Endothelial cell of umbilical vein (primary cell): Measurements from ENCODE around the gene MED6. TPM values are rescaled to one million over a fixed set of nuclear protein-coding genes. Genes with fewer than 3 reads are reported as not detected.

Source experiments
- BruUV-seq: library from RNA; stranded (reverse); fragments of 400-500 nt; replicated peaks from 2 replicates; lab custom pipeline; 2021; lab: Mats Ljungman, UMichigan
- CTCF ChIA-PET: fragments of 300-600, 350-600 bp; sonication (Branson Sonifier 250); formaldehyde crosslinking; loops from one replicate; lab custom pipeline; 2021; ENCODE audit warnings: antibody characterized with exemption, inconsistent platforms; lab: Charles Lee
- POLR2A ChIA-PET: fragments of 300-600, 350-600 bp; sonication (Branson Sonifier 250); formaldehyde crosslinking; loops from one replicate; lab custom pipeline; 2021; ENCODE audit warnings: antibody characterized with exemption, inconsistent platforms; lab: Charles Lee
- DNase-seq: peaks from one replicate; pipeline ENCODE4 v3.0.0-alpha.2; 2011; ENCODE audit warnings: low read depth, low spot score
- FAIRE-seq: peaks from 2 replicates; lab custom pipeline; 2011; peaks lifted over from hg19 to GRCh38; lab: Jason Lieb, UNC
- H2AFZ ChIP-seq: 2 replicates; pipeline ENCODE4 v1.6.0; 2012; ENCODE audit warnings: low read depth, low read length, control low read depth, inconsistent platforms
- H3K27ac ChIP-seq: 2 replicates; pipeline ENCODE4 v1.5.1; 2011; ENCODE audit warnings: low read depth, mild to moderate bottlenecking, control low read depth, low read length, moderate library complexity; ENCODE audit not compliant: insufficient read depth
- H3K27me3 ChIP-seq, 2 experiments: 2 replicates each; pipeline versions ENCODE4 v1.6.0 to v1.6.1; 2011; ENCODE audit warnings: low read length in 2 of 2, mixed read lengths in 1 of 2; ENCODE audit not compliant: control insufficient read depth in 2 of 2, insufficient read depth in 2 of 2
- H3K36me3 ChIP-seq, 2 experiments: 2 replicates in 1 of 2; 3 replicates in 1 of 2; pipeline ENCODE4 v1.5.1; 2011; ENCODE audit warnings: low read length in 2 of 2, mild to moderate bottlenecking in 1 of 2, moderate library complexity in 1 of 2; ENCODE audit not compliant: control insufficient read depth in 2 of 2, insufficient read depth in 2 of 2; ENCODE audit errors: extremely low read depth in 1 of 2
- H3K4me1 ChIP-seq: 3 replicates; pipeline ENCODE4 v1.5.1; 2011; ENCODE audit warnings: mild to moderate bottlenecking, low read length; ENCODE audit not compliant: control insufficient read depth, insufficient read depth; ENCODE audit errors: extremely low read depth
- H3K4me2 ChIP-seq: 2 replicates; pipeline ENCODE4 v1.6.1; 2011; ENCODE audit warnings: low read length, control low read depth, mixed read lengths; ENCODE audit not compliant: insufficient read depth
- H3K4me3 ChIP-seq, 3 experiments: fragments of 200-600 bp in 1 of 3; sonication (generic), shearing (Covaris generic) in 1 of 3; replicated peaks in 1 of 3; 2 replicates each; pipeline ENCODE4 v1.5.1; 2011 to 2016; ENCODE audit warnings: control low read depth in 3 of 3, low read length in 3 of 3, mild to moderate bottlenecking in 2 of 3, inconsistent platforms in 1 of 3, low read depth in 1 of 3, moderate library complexity in 1 of 3; ENCODE audit not compliant: insufficient read depth in 1 of 3
- H3K79me2 ChIP-seq: 2 replicates; pipeline ENCODE4 v1.6.0; 2012; ENCODE audit warnings: low read length, inconsistent platforms; ENCODE audit not compliant: control insufficient read depth, insufficient read depth
- H3K9ac ChIP-seq: replicated peaks from 2 replicates; pipeline ENCODE3; 2011; ENCODE audit warnings: low read length, control low read depth; ENCODE audit not compliant: insufficient read depth; ENCODE audit errors: extremely low read depth
- H3K9me1 ChIP-seq: replicated peaks from 3 replicates; pipeline ENCODE4 v1.6.0; 2011; ENCODE audit warnings: mild to moderate bottlenecking, low read length; ENCODE audit not compliant: control insufficient read depth, insufficient read depth; ENCODE audit errors: extremely low read depth
- H3K9me3 ChIP-seq: replicated peaks from 2 replicates; pipeline ENCODE4 v1.5.1; 2012; ENCODE audit warnings: low read length, inconsistent platforms; ENCODE audit not compliant: control insufficient read depth, insufficient read depth
- H4K20me1 ChIP-seq: replicated peaks from 2 replicates; pipeline ENCODE3; 2011; ENCODE audit warnings: mild to moderate bottlenecking, low read length; ENCODE audit not compliant: control insufficient read depth, insufficient read depth; ENCODE audit errors: extremely low read depth
- EZH2 ChIP-seq: IDR thresholded peaks from 2 replicates; pipeline ENCODE4 v1.6.1; 2012; ENCODE audit warnings: borderline replicate concordance, low read depth, mild to moderate bottlenecking, moderate library complexity, low read length, inconsistent platforms; ENCODE audit not compliant: severe bottlenecking
- FOS ChIP-seq: IDR thresholded peaks from 2 replicates; pipeline ENCODE4 v1.6.1; 2011; ENCODE audit warnings: mild to moderate bottlenecking, low read length, moderate library complexity, borderline replicate concordance; ENCODE audit not compliant: insufficient read depth
- GATA2 ChIP-seq: IDR thresholded peaks from 2 replicates; pipeline ENCODE4 v1.7.0; 2011; ENCODE audit warnings: low read depth, mild to moderate bottlenecking, moderate library complexity, mixed read lengths, low read length; ENCODE audit not compliant: insufficient read length, insufficient read depth
- JUN ChIP-seq: IDR thresholded peaks from 2 replicates; pipeline ENCODE4 v1.6.1; 2011; ENCODE audit warnings: borderline replicate concordance, low read depth; ENCODE audit not compliant: insufficient read length, insufficient read depth
- MYC ChIP-seq: IDR thresholded peaks from one replicate; pipeline ENCODE4 v1.6.1; 2011; ENCODE audit warnings: mild to moderate bottlenecking, low read depth, low read length
- POLR2A ChIP-seq: IDR thresholded peaks from 2 replicates; pipeline ENCODE4 v1.6.1; 2012; ENCODE audit warnings: low read depth, mild to moderate bottlenecking, control low read depth, low read length
- POLR2AphosphoS5 ChIP-seq: IDR thresholded peaks from 2 replicates; pipeline ENCODE4 v1.6.1; 2012; ENCODE audit warnings: low read depth, mild to moderate bottlenecking, control low read depth, low read length, moderate library complexity; ENCODE audit not compliant: insufficient read depth
- dilution Hi-C: fragments of 300-500 bp; cut with MboI; formaldehyde crosslinking; loops from one replicate; pipeline ENCODE4 v1.15.0; 2019; ENCODE audit warnings: low sequenced_read_pairs; ENCODE audit not compliant: extremely low pct_ligation_motif_present
- intact Hi-C: fragments of 100-400 bp; cut with micrococcal nuclease; formaldehyde crosslinking; loops from one replicate; pipeline ENCODE4 v1.10.0; 2022
- polyA plus RNA-seq, 4 experiments: library from polyadenylated mRNA; depleted of rRNA in 3 of 4; stranded (reverse) in 3 of 4; unstranded in 1 of 4; fragments of >200 nt; gene quantifications; 2 replicates each; pipeline versions ENCODE4 v1.2.1 to v1.2.3, GENCODE V29; 2011 to 2012; ENCODE audit warnings: missing spikeins in 1 of 4
- total RNA-seq: library from RNA; stranded (reverse); gene quantifications from 2 replicates; pipeline ENCODE4 v1.2.3, GENCODE V29; 2021
- TF ChIP-seq, protein P1 (sequence below): IDR thresholded peaks from 2 replicates; pipeline ENCODE4 v1.6.1; 2011; ENCODE audit not compliant: insufficient read depth, insufficient read length
- TF ChIP-seq, protein P2 (sequence below), 2 donors: IDR thresholded peaks; 1 replicate in 1 of 2; 2 replicates in 1 of 2; pipeline ENCODE4 v1.5.1; 2011; ENCODE audit warnings: low read length in 2 of 2, mild to moderate bottlenecking in 2 of 2, moderate library complexity in 2 of 2, control low read depth in 1 of 2, inconsistent platforms in 1 of 2, low read depth in 1 of 2; ENCODE audit not compliant: insufficient read depth in 1 of 2; ENCODE audit errors: extremely low read depth in 1 of 2

Gene MED6
- total and polyA plus RNA-seq, 2 donors (not counting 3 experiments of a cell fraction or from before 2014, with no cell fraction given), result 22.8 to 41.5 TPM

DNA sequence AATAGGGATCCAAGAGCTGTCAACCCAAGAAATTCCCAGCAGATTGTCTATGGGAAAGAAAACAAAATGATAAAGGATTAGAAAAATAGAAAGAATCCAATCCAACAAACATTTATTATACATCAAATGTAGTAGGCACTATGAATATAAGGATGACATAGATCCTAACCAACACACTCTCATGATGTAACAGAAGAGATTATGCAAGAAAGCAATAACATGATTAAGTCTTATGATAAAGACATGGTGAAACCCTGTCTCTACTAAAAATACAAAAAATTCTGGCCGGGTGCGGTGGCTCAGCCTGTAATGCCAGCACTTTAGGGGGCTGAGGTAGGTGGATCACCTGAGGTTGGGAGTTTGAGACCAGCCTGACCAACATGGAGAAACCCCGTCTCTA lies 2.7 kb downstream of the MED6 start:
- no peak overlapping the region for H2AFZ ChIP-seq
- no peaks in the 10 kb centered on the region for H3K9me1 ChIP-seq
- dilution Hi-C loops, result no loop called here
- CTCF ChIA-PET, result no interaction called here
- peaks cover 2 to 13% of the 10 kb centered on the region in 2 experiments for H3K36me3 ChIP-seq
- no peak overlapping the region for H3K27ac ChIP-seq
- TF ChIP-seq POLR2AphosphoS5 (no peak), POLR2A (no peak), GATA2 (no peak)
- peaks cover 13% of the 10 kb centered on the region for H3K4me1 ChIP-seq
- intact Hi-C loops, result no loop called here
- no peak overlapping the region for H3K4me2 ChIP-seq
- H3K4me3 ChIP-seq, result no peak overlapping the region
- no peaks in the 10 kb centered on the region for H3K9me3 ChIP-seq
- DNase-seq (no peak), FAIRE-seq (no peak)
- no TSS peak for BruUV-seq
- H4K20me1 ChIP-seq, result no peaks in the 10 kb centered on the region
- H3K79me2 ChIP-seq, result peaks cover 36% of the 10 kb centered on the region
- POLR2A ChIA-PET, result no interaction called here
- no peaks in the 10 kb centered on the region for H3K27me3 ChIP-seq
- no peak overlapping the region for H3K9ac ChIP-seq

DNA sequence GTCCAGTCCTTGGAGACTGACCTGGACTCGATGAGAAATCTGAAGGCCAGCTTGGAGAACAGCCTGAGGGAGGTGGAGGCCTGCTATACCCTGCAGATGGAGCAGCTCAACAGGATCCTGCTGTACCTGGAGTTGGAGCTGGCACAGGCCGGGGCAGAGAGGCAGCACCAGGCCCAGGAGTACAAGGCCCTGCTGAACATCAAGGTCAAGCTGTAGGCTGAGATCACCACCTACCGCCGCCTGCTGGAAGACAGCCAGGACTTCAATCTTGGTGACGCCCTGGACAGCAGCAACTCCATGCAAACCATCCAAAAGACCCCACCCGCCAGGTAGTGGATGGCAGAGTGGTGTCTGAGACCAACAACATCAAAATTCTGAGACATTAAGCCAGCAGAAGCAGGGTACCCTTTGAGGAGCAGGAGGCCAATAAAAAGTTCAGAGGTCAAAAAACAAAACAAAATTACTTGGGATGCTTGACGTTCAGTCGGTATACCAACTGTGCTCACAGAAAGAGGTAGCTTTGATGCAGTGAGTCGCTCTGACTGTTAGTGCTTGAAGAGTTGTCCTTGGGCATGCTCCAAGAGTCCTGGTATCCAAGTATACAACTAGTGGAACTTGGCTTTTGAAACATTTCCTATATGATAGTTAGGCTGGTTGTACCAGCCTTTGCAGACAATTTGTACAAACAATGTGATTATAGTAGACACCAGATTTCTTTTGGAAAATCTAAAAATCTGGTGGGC lies 4.8 kb downstream of the MED6 start:
- no peak for TF ChIP-seq JUN
- TF ChIP-seq, protein P1, sequence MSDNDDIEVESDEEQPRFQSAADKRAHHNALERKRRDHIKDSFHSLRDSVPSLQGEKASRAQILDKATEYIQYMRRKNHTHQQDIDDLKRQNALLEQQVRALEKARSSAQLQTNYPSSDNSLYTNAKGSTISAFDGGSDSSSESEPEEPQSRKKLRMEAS, result no peak
- no peak for TF ChIP-seq POLR2A
- TF ChIP-seq EZH2, result no peak
- TF ChIP-seq MYC, result no peak
- no peak for TF ChIP-seq GATA2
- no peak for TF ChIP-seq POLR2AphosphoS5
- TF ChIP-seq, protein P2, sequence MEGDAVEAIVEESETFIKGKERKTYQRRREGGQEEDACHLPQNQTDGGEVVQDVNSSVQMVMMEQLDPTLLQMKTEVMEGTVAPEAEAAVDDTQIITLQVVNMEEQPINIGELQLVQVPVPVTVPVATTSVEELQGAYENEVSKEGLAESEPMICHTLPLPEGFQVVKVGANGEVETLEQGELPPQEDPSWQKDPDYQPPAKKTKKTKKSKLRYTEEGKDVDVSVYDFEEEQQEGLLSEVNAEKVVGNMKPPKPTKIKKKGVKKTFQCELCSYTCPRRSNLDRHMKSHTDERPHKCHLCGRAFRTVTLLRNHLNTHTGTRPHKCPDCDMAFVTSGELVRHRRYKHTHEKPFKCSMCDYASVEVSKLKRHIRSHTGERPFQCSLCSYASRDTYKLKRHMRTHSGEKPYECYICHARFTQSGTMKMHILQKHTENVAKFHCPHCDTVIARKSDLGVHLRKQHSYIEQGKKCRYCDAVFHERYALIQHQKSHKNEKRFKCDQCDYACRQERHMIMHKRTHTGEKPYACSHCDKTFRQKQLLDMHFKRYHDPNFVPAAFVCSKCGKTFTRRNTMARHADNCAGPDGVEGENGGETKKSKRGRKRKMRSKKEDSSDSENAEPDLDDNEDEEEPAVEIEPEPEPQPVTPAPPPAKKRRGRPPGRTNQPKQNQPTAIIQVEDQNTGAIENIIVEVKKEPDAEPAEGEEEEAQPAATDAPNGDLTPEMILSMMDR (IDR thresholded peaks at IDR 0.05; ENCODE audit: extremely low read depth in 1 of 2, insufficient read depth in 1 of 2, low read depth in 1 of 2, low read length in 2 of 2), result no peak
- no peak for TF ChIP-seq FOS
- Histone ChIP-seq H3K27me3 (no peaks in the 10 kb centered on the region), H2AFZ (no peak overlapping the region), H3K9me3 (no peaks in the 10 kb centered on the region), H3K4me1 (peaks cover 11% of the 10 kb centered on the region), H3K27ac (no peak overlapping the region), H3K4me2 (no peak overlapping the region), H3K4me3 (no peak overlapping the region), H3K79me2 (peaks cover 36% of the 10 kb centered on the region), H4K20me1 (no peaks in the 10 kb centered on the region), H3K36me3 (peaks cover 2 to 21% of the 10 kb centered on the region in 2 experiments), H3K9ac (no peak overlapping the region), H3K9me1 (no peaks in the 10 kb centered on the region)
- FAIRE-seq (no peak), DNase-seq (no peak)
- intact Hi-C loops (no loop called here), dilution Hi-C loops (no loop called here)
- CTCF ChIA-PET, result no interaction called here
- POLR2A ChIA-PET, result no interaction called here
- BruUV-seq, result no TSS peak
